NT2/D1 (cell line): Measurements from ENCODE around the gene COA1.

Experiments used
- SUZ12 ChIP-seq: IDR thresholded peaks from 2 replicates; pipeline ENCODE4 v1.6.1; 2011; ENCODE audit not compliant: insufficient read length, insufficient read depth; ENCODE audit errors: extremely low read depth
- YY1 ChIP-seq: IDR thresholded peaks from 2 replicates; pipeline ENCODE4 v1.6.1; 2011; ENCODE audit not compliant: insufficient read length, insufficient read depth
- ZNF274 ChIP-seq: IDR thresholded peaks from 2 replicates; pipeline ENCODE4 v1.6.1; 2011; ENCODE audit warnings: mild to moderate bottlenecking, low read depth, low read length

DNA sequence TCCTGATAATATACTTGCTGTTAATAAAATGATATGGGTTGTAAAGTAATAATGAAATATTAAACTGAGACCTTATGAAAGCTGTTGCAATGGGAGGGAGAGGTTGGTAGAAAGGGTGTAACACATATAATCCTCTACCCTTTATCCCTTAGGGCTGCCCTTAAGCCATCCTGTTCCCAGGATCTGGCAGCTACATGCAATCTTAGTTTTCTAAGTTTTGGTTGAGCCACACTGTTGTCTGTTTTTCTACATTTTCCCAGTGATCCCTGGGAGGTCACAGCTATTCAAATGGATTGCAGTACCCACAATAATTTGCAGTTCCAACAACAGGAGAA, 6.3 kb downstream of the COA1 start:
- TF ChIP-seq ZNF274: no peak
- TF ChIP-seq SUZ12: no peak
- TF ChIP-seq YY1: no peak
